Sigmoid colon (tissue), 7 donors: Measurements from ENCODE around the gene MAX. TPM values are rescaled to one million over a fixed set of nuclear protein-coding genes. Genes with fewer than 3 reads are reported as not detected.

Experiments used
- DNase-seq: peaks from one replicate; pipeline ENCODE4 v3.0.0-alpha.2; 2019
- H3K27ac ChIP-seq, 4 donors: fragments of 200-600 bp; sonication (generic); one replicate each; pipeline ENCODE4 v1.5.1; 2016 to 2019; ENCODE audit warnings: mild to moderate bottlenecking in 1 of 4
- H3K27me3 ChIP-seq, 3 donors: fragments of 200-600 bp; sonication (generic); one replicate each; pipeline ENCODE4 v1.5.1; 2019; ENCODE audit warnings: mild to moderate bottlenecking in 1 of 3
- H3K36me3 ChIP-seq, 4 donors: fragments of 200-600 bp; sonication (generic); one replicate each; pipeline ENCODE4 v1.5.1; 2016 to 2019
- H3K4me1 ChIP-seq, 4 donors: fragments of 200-600 bp; sonication (generic); one replicate each; pipeline ENCODE4 v1.5.1; 2017 to 2019
- H3K4me3 ChIP-seq, 4 donors: fragments of 200-600 bp; sonication (generic); one replicate each; pipeline ENCODE4 v1.5.1; 2017 to 2019; ENCODE audit warnings: mild to moderate bottlenecking in 2 of 4, moderate library complexity in 1 of 4
- H3K9me3 ChIP-seq, 4 donors: fragments of 200-600 bp in 3 of 4; sonication (generic) in 3 of 4; one replicate each; pipeline versions ENCODE4 v1.5.1 to v1.6.1; 2013 to 2019
- EP300 ChIP-seq, 4 donors: sonication (generic); formaldehyde crosslinking; IDR thresholded peaks; one replicate each; pipeline ENCODE4 v1.6.1; 2017; ENCODE audit warnings: antibody characterized with exemption in 4 of 4
- POLR2A ChIP-seq, 2 donors: fragments of 450-650 bp; IDR thresholded peaks; one replicate each; pipeline ENCODE4 v1.6.1; 2016; ENCODE audit warnings: antibody characterized with exemption in 2 of 2, mild to moderate bottlenecking in 2 of 2, moderate library complexity in 2 of 2
- POLR2AphosphoS5 ChIP-seq, 4 donors: sonication (generic); formaldehyde crosslinking; IDR thresholded peaks; one replicate each; pipeline ENCODE4 v1.6.1; 2017; ENCODE audit warnings: antibody characterized with exemption in 4 of 4
- WGBS, 2 donors: extraction: QIAGEN DNeasy Blood & Tissue Kit; methylation state at CpG; one replicate each; pipeline ENCODE4 v1.1.7; 2013; 5-methylcytosine and 5-hydroxymethylcytosine counted together
- intact Hi-C: fragments of 100-400 bp; cut with DNase I; formaldehyde crosslinking; loops from one replicate; pipeline ENCODE4 v1.15.1; 2023
- polyA plus RNA-seq, 3 donors: library from polyadenylated mRNA; stranded (reverse); fragments of 200-250 nt; gene quantifications; one replicate each; pipeline ENCODE4 v1.2.3, GENCODE V29; 2013
- total RNA-seq, 4 donors: library from RNA; depleted of rRNA; stranded (reverse); fragments of >200 nt; gene quantifications; one replicate each; pipeline ENCODE4 v1.1.0, GENCODE V29; 2016
- TF ChIP-seq, protein P1 (sequence below), 4 experiments: fragments of 450-650 bp in 3 of 4; fragments of 200-600 bp in 1 of 4; IDR thresholded peaks; one replicate each; pipeline ENCODE4 v1.5.1; 2016 to 2019; ENCODE audit warnings: antibody characterized with exemption in 4 of 4, mild to moderate bottlenecking in 3 of 4, moderate library complexity in 2 of 4
- donor health status: healthy with polysubstance abuse.
- donor health status: Bipolar disorder and iron deficiency.
- donor health status: healthy.

Gene MAX
- total and polyA plus RNA-seq, 7 donors, result 58.8 to 119 (median 67.4) TPM

DNA sequence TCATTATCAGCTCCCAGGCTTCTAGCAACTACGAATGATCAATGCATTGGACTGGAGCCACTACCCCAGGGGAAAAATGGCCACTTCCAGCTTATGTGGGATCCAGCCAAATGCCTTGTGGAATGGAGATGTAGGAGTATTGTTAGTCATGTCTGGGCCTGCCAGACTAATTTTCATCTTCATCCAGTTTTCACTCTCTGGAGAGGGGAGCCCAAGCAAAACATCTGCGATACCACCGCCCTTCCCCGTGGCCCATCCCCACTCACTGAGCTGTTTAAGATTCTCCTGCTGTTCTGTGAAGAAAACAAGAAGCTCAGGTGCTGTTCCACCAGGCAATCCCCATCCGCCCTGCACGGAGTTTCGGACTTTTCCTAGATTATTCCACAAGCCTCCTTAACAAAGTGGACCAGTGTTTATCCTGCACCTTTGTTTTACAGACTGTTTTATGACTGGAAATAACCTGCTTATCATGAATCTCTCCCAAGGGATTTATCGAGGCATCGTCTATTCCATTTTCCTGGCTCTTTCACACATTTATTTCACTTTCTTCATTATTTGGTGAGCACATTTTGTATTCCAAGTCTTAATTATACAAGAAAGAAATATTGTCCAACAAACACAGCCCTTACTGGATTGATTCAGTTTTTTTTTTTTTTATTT is 35.5 kb upstream of the MAX start:
- H3K4me3 ChIP-seq, result no peak overlapping the region
- H3K27me3 ChIP-seq, result peaks cover 0 to under 1% (median 0%) of the 10 kb centered on the region in 3 donors
- no peak for DNase-seq
- TF ChIP-seq POLR2AphosphoS5 (IDR thresholded peaks at IDR 0.05) (no peak), EP300 (IDR thresholded peaks at IDR 0.05) (no peak), POLR2A (IDR thresholded peaks at IDR 0.05) (no peak)
- TF ChIP-seq, protein P1, sequence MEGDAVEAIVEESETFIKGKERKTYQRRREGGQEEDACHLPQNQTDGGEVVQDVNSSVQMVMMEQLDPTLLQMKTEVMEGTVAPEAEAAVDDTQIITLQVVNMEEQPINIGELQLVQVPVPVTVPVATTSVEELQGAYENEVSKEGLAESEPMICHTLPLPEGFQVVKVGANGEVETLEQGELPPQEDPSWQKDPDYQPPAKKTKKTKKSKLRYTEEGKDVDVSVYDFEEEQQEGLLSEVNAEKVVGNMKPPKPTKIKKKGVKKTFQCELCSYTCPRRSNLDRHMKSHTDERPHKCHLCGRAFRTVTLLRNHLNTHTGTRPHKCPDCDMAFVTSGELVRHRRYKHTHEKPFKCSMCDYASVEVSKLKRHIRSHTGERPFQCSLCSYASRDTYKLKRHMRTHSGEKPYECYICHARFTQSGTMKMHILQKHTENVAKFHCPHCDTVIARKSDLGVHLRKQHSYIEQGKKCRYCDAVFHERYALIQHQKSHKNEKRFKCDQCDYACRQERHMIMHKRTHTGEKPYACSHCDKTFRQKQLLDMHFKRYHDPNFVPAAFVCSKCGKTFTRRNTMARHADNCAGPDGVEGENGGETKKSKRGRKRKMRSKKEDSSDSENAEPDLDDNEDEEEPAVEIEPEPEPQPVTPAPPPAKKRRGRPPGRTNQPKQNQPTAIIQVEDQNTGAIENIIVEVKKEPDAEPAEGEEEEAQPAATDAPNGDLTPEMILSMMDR (IDR thresholded peaks at IDR 0.05), result no peak
- no peaks in the 10 kb centered on the region for H3K9me3 ChIP-seq
- H3K27ac ChIP-seq, result no peak overlapping the region
- no peaks in the 10 kb centered on the region for H3K4me1 ChIP-seq
- intact Hi-C loops, result no loop called here
- 18 to 71% methylated on average over 9 of the region's 9 CpGs for WGBS, 2 donors
- no peaks in the 10 kb centered on the region for H3K36me3 ChIP-seq

DNA sequence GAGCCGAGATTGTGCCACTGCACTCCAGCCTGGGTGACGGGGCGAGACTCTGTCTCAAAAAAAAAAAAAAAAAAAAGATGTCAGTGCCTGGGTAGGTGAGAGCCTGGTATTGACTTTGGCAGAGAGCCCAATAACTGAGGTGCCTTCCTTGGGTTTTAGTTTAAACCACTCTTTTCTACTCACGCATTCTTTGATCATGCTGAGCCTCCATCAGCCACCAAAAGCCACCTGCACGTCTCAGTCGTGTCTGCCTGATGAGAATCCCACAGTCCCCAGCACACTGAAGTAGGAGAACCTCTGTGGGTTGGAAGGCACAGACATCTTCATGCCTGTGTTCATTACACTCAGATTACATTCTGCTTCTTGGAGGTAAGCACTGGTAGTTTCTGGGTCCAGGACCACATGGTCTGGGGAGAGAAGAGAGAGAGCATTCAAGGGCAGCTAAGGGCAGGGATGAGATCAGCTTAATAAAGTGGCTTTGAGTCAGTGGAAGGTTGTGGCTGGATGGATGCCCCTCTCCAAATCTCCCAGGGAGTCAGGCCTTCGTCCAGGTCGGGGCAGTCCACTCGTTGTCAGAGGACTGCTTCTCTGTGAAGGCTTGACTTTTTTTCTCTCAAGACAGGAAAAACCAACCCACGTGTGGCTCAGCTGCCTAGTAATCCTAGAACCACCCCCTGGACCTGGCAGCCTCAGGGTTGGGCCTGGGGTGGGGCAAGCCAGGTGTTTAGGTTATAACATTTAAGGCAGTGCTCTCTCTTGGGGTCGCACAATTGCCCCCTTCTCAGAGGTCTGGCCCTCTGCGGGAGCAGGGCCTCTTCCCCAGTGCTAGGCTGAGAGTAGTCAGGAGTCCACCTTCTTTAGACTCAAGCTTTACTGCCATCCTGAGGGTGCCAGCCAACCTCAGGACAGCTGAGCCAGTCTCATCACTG is 32.6 kb upstream of the MAX start:
- Histone ChIP-seq H3K36me3 (no peaks in the 10 kb centered on the region), H3K4me3 (no peak overlapping the region), H3K27me3 (no peaks in the 10 kb centered on the region), H3K27ac (no peak overlapping the region), H3K4me1 (no peaks in the 10 kb centered on the region), H3K9me3 (no peaks in the 10 kb centered on the region)
- WGBS, 2 donors, result 23 to 57% methylated on average over 12 of the region's 12 CpGs
- DNase-seq, result no peak
- intact Hi-C loops, result no loop called here
- TF ChIP-seq POLR2AphosphoS5 (IDR thresholded peaks at IDR 0.05) (no peak), POLR2A (IDR thresholded peaks at IDR 0.05) (no peak), EP300 (IDR thresholded peaks at IDR 0.05) (no peak)
- TF ChIP-seq, protein P1 (IDR thresholded peaks at IDR 0.05), result no peak

DNA sequence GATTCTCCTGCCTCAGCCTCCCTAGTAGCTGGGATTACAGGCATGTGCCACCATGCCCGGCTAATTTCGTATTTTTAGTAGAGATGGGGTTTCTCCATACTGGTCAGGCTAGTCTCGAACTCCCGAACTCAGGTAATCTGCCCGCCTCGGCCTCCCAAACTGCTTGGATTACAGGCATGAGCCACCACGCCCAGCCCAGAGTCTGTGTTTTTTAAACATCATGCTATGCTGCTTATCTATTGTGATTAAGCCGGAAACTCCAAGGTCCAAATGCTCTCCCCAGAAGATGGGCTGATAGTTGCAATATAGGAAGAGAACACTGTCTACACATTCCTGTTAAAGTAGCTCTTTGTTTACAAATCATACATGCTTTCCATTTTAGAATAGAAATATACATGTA is 30.5 kb upstream of the MAX start:
- H3K4me3 ChIP-seq, result no peak overlapping the region
- H3K27ac ChIP-seq, result no peak overlapping the region
- no peaks in the 10 kb centered on the region for H3K4me1 ChIP-seq
- WGBS, 2 donors, result 38 to 88% methylated on average over 8 of the region's 8 CpGs
- H3K36me3 ChIP-seq, result no peaks in the 10 kb centered on the region
- no peaks in the 10 kb centered on the region for H3K9me3 ChIP-seq
- TF ChIP-seq, protein P1 (IDR thresholded peaks at IDR 0.05), result no peak
- TF ChIP-seq POLR2AphosphoS5 (IDR thresholded peaks at IDR 0.05) (no peak), POLR2A (IDR thresholded peaks at IDR 0.05) (no peak), EP300 (IDR thresholded peaks at IDR 0.05) (no peak)
- H3K27me3 ChIP-seq, result no peaks in the 10 kb centered on the region
- intact Hi-C loops, result no loop called here
- DNase-seq, result no peak

DNA sequence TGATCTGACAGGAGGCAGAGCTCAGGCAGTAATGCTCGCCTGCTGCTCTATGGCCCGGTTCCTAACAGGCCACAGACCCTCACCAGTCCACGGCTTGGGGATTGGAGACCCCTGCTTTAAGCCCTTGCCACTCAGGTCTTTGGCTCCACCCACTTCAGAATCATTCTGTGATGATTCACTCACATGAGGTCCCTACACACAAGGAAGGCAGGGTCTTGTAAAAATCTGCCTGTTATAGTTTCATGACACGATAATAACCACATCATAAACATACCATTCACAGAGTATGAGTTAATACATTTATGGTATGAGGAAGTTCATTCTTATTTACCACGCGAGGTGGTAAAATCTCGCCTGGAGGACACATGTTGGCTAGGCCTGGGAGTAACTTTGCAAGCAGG is 29.0 kb upstream of the MAX start:
- Histone ChIP-seq H3K36me3 (no peaks in the 10 kb centered on the region), H3K4me1 (no peaks in the 10 kb centered on the region), H3K9me3 (no peaks in the 10 kb centered on the region), H3K4me3 (no peak overlapping the region), H3K27ac (no peak overlapping the region), H3K27me3 (no peaks in the 10 kb centered on the region)
- intact Hi-C loops, result no loop called here
- TF ChIP-seq, protein P1 (IDR thresholded peaks at IDR 0.05), result no peak
- no peak for TF ChIP-seq POLR2AphosphoS5 (IDR thresholded peaks at IDR 0.05)
- TF ChIP-seq POLR2A (IDR thresholded peaks at IDR 0.05), result no peak
- TF ChIP-seq EP300 (IDR thresholded peaks at IDR 0.05), result no peak
- no peak for DNase-seq
- 13 to 58% methylated on average over 7 of the region's 7 CpGs for WGBS, 2 donors
